NT2/D1 (cell line): ENCODE measurements around the gene WASHC2A.
"Not testable (repeated sequence)": the region's sequence is repeated elsewhere in the genome, so short reads cannot be mapped to it uniquely, and the experiment has no call there.

ENCODE experiments used
- YY1 ChIP-seq: IDR thresholded peaks from 2 replicates; pipeline ENCODE4 v1.6.1; 2011; ENCODE audit not compliant: insufficient read length, insufficient read depth
- ZNF274 ChIP-seq: IDR thresholded peaks from 2 replicates; pipeline ENCODE4 v1.6.1; 2011; ENCODE audit warnings: mild to moderate bottlenecking, low read depth, low read length

GRCh38 chr10:50052778-50053376 lies 14.9 kb upstream of the WASHC2A start:
- not testable (repeated sequence) for TF ChIP-seq YY1, ZNF274
